ENCODE measurements around the gene PARN. TPM values are rescaled to one million over a fixed set of nuclear protein-coding genes. Genes with fewer than 3 reads are reported as not detected.

PARN gene
- total and polyA plus RNA-seq, 2 of the 8 experiments (the other 6 are each of a cell fraction or from before 2014, with no cell fraction given) = 24.5 to 44.6 TPM

DNA sequence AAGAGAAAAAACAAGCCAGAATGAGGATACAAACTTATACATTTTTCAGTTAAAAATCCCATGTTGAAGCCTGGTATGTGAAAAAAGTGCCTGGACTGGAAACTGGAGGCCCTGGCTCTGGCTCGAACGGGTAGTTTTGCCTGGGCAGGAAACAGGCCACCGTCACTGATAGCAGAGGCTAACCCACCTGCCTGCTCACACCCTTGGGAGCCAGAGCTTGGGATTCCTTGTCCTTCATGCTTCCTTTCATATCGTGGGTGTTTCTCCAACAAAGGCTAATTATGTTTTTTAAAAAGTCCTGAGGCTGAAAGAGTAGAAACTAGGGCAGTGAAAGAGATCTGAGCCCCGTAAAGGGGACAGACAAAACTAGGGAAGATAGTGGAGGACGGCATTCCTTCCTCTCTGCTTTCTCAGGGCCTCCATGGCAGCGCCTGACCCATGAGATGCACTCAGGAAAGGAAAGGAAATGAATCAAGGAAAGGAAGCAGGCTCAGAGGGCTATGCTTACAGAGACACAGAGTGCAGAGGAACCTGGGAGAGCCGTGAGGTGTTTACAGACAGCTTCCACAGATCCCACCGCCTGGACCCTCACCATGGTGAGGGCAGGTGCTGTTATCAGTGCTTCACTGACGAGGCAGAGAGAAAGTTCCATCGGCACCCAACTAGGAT lies 138.1 kb downstream of the PARN start:
- peaks cover 4% of the 10 kb centered on the region; the same call in 1 of the 2 replicates for H3K79me1 ChIP-seq (ENCODE audit: low read depth, low read length)
- no peak overlapping the region for H4K8ac ChIP-seq (ENCODE audit: extremely low read depth, insufficient read depth, low read length)
- DNase-seq (ENCODE audit: low read depth in 1 of 2, low spot score in 2 of 2) (no peak), FAIRE-seq (no peak)
- 0 out of 2 replicates have a peak overlapping the region, but pooled peaks have one; percentile 21 for H3K27ac ChIP-seq (ENCODE audit: low read depth, low read length)
- peaks cover 0 to 11% (median 5%) of the 10 kb centered on the region in 4 experiments; a peak in 6 of 7 replicates for H3K4me1 ChIP-seq (replicated peaks in 1 of 4; ENCODE audit: control insufficient read depth in 3 of 4, insufficient read depth in 4 of 4, low read length in 3 of 4)
- no peak overlapping the region for H2BK15ac ChIP-seq (ENCODE audit: low read length)
- no peak overlapping the region for H3K4me2 ChIP-seq (ENCODE audit: insufficient read depth in 1 of 2, low read depth in 2 of 2, low read length in 2 of 2)
- no peak overlapping the region for H3K4me3 ChIP-seq (ENCODE audit: extremely low read depth in 1 of 4, insufficient read depth in 2 of 4, low read depth in 3 of 4, low read length in 4 of 4)
- H4K20me1 ChIP-seq (replicated peaks in 1 of 2; ENCODE audit: control insufficient read depth in 1 of 2, insufficient read depth in 2 of 2, low read length in 2 of 2) = no peaks in the 10 kb centered on the region
- no peak overlapping the region for H2AFZ ChIP-seq (ENCODE audit: low read length)
- no peak overlapping the region for H4K5ac ChIP-seq (ENCODE audit: insufficient read length, low read depth, low read length)
- H3K23me2 ChIP-seq (ENCODE audit: low read depth, low read length) = no peaks in the 10 kb centered on the region
- no peaks in the 10 kb centered on the region for H3K9me3 ChIP-seq (ENCODE audit: insufficient read depth in 2 of 2, low read depth in 1 of 2, low read length in 1 of 2)
- peak overlapping the region; percentile 11; the same call in 1 of the 2 replicates for H2BK12ac ChIP-seq (ENCODE audit: low read depth, low read length)
- no peak overlapping the region for H2AK5ac ChIP-seq (ENCODE audit: low read depth, low read length)
- no peaks in the 10 kb centered on the region for H3K27me3 ChIP-seq (replicated peaks in 1 of 4; ENCODE audit: control insufficient read depth in 3 of 4, extremely low read depth in 1 of 4, insufficient read depth in 3 of 4, low read length in 3 of 4)
- 85% methylated on average over 11 of the region's 11 CpGs; no CpG with 5 or more reads in 1 of the 2 experiments for WGBS, 2 experiments (ENCODE audit: extremely low coverage in 1 of 2, insufficient coverage in 1 of 2, insufficient read length in 1 of 2, insufficient replicate concordance in 2 of 2, low coverage in 1 of 2, low lambda C conversion rate in 2 of 2, missing lambda C conversion rate in 1 of 2)
- H3K9ac ChIP-seq (replicated peaks in 1 of 4; ENCODE audit: extremely low read depth in 1 of 4, low read depth in 3 of 4, low read length in 3 of 4) = no peak overlapping the region
- POLR2A ChIA-PET (ENCODE audit: partially characterized antibody) = no interaction called here
- 0 out of 2 replicates have a peak overlapping the region, but pooled peaks have one; percentile 10 for H3K18ac ChIP-seq (ENCODE audit: extremely low read depth, low read length)
- H2BK20ac ChIP-seq (ENCODE audit: low read length) = no peak overlapping the region
- H2BK120ac ChIP-seq (replicated peaks; ENCODE audit: low read depth, low read length) = no peak overlapping the region
- H2BK5ac ChIP-seq (ENCODE audit: low read depth, low read length) = peak overlapping the region; percentile 38; the same call in 1 of the 2 replicates
- H4K91ac ChIP-seq (replicated peaks; ENCODE audit: insufficient read length, low read length) = peak overlapping the region; percentile 11
- H3K23ac ChIP-seq (ENCODE audit: insufficient read length) = no peak overlapping the region
- CTCF ChIA-PET (ENCODE audit: partially characterized antibody) = interaction anchor here (0.6 to 1.1 kb wide), 4 partner anchors 14 to 161 kb away, joined by 3 to 4 read pairs (median 3); no protein-coding TSS in a partner anchor
- no peaks in the 10 kb centered on the region for H3K79me2 ChIP-seq (ENCODE audit: control insufficient read depth in 1 of 2, insufficient read depth in 2 of 2, low read length in 2 of 2)
- H3K14ac ChIP-seq (ENCODE audit: insufficient read length) = no peak overlapping the region
- H3K36me3 ChIP-seq (ENCODE audit: control insufficient read depth in 2 of 4, insufficient read depth in 4 of 4, low read length in 3 of 4) = no peaks in the 10 kb centered on the region
- no peak overlapping the region for H3K56ac ChIP-seq (replicated peaks; ENCODE audit: insufficient read length, low read depth, low read length)
- H3K4ac ChIP-seq (replicated peaks; ENCODE audit: insufficient read length, low read depth, low read length) = no peak overlapping the region
- TF ChIP-seq GTF2F1 (IDR thresholded peaks at IDR 0.05; ENCODE audit: borderline replicate concordance, low read depth, low read length) = no peak
- TF ChIP-seq SIX5 (IDR thresholded peaks at IDR 0.05; ENCODE audit: low read depth, low read length) = no peak
- TF ChIP-seq EGR1 (IDR thresholded peaks at IDR 0.05; ENCODE audit: borderline replicate concordance, low read depth, low read length) = no peak
- no peak for TF ChIP-seq SAP30 (IDR thresholded peaks at IDR 0.05; ENCODE audit: insufficient read depth, insufficient replicate concordance, low read length)
- no peak for TF ChIP-seq HDAC6 (IDR thresholded peaks at IDR 0.05; ENCODE audit: low read depth, low read length)
- TF ChIP-seq BCL11A (IDR thresholded peaks at IDR 0.05; ENCODE audit: low read depth in 2 of 2, low read length in 2 of 2) = no peak
- no peak for TF ChIP-seq BRCA1 (IDR thresholded peaks at IDR 0.05; ENCODE audit: low read depth, low read length)
- no peak for TF ChIP-seq CTCF (IDR thresholded peaks at IDR 0.05; ENCODE audit: control extremely low read depth in 1 of 3, insufficient read depth in 1 of 3, low read depth in 1 of 3, low read length in 3 of 3)
- no peak for TF ChIP-seq SIRT6 (IDR thresholded peaks at IDR 0.05; ENCODE audit: low read length)
- TF ChIP-seq POLR2AphosphoS5 (IDR thresholded peaks at IDR 0.05; ENCODE audit: low read depth, low read length) = no peak
